ENCODE results near the gene ABCB8. TPM values are rescaled to one million over a fixed set of nuclear protein-coding genes. Genes with fewer than 3 reads are reported as not detected.

ABCB8 gene
- total and polyA plus RNA-seq, 7 experiments from 2014 or later = 13.8 to 88.0 (median 64.4) TPM

DNA sequence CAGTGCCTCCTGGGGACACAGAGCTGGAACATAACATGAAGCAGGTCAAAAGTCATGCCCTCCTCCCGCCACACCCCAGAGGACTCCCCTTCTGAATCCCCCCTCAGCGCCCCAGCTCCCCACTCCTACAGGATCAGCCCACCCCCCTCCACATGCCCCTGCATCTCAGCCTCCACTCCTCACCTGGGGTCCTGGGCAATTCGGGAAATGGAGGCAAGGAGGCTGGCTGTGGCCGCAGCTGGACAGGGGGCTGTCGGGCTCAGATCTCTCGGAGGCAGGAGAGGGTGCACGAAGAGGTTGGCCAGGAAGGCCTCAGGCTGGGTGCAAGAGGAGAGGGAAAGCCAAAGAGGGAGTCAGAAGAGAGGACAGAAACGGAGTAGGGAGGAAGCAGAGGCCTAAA is 11.7 kb upstream of the ABCB8 start:
- Mint-ChIP-seq H3K9me3 (peaks cover 0 to 4% (median 0%) of the 10 kb centered on the region in 11 donors), H3K27me3 (peaks cover 0 to 33% (median 0%) of the 10 kb centered on the region in 5 donors), H3K4me3 (peak overlapping the region in 9 of 10 donors; percentile 38 to 94 (median 85)), H3K36me3 (peaks cover 0 to 18% (median 0%) of the 10 kb centered on the region in 5 donors), H3K4me1 (peaks cover 47 to 82% (median 67%) of the 10 kb centered on the region in 7 donors), H3K27ac (peak overlapping the region; percentile 38 to 100 (median 94))
- intact Hi-C loops (cut with micrococcal nuclease) = no loop called here
- Histone ChIP-seq H3K9me3 (ENCODE audit: control insufficient read depth in 2 of 3, low read length in 3 of 3) (no peaks in the 10 kb centered on the region), H3K27ac (ENCODE audit: low read depth, low read length) (peak overlapping the region; percentile 97), H3K4me1 (ENCODE audit: control insufficient read depth in 2 of 2, insufficient read depth in 2 of 2, low read length in 2 of 2) (peaks cover 41 to 68% of the 10 kb centered on the region in 2 donors), H3K4me3 (ENCODE audit: low read length) (no peak overlapping the region), H3K36me3 (ENCODE audit: control insufficient read depth in 2 of 3, insufficient read depth in 3 of 3, low read length in 3 of 3) (no peaks in the 10 kb centered on the region), H3K27me3 (ENCODE audit: control insufficient read depth in 2 of 2, insufficient read depth in 2 of 2, low read length in 2 of 2) (no peaks in the 10 kb centered on the region)
- DNase-seq = no peak
- POLR2A ChIA-PET = interaction anchor here (0.9 to 3.9 kb wide), 5 partner anchors 9 to 118 kb away, joined by 3 to 28 read pairs (median 4); partner anchors contain the start of gene ABCB8
- CTCF ChIA-PET = interaction anchor here (1.0 to 5.2 kb wide), 5 partner anchors 9 to 54 kb away, joined by 3 to 52 read pairs (median 15); partner anchors contain the start of gene ABCB8
- no peak for ATAC-seq

GRCh38 chr7:151016942-151017341 is 11.3 kb upstream of the ABCB8 start:
- Mint-ChIP-seq H3K27ac (peak overlapping the region; percentile 38 to 100 (median 94)), H3K4me1 (peaks cover 42 to 78% (median 63%) of the 10 kb centered on the region in 7 donors), H3K4me3 (peak overlapping the region; percentile 30 to 94 (median 88)), H3K9me3 (peaks cover 0 to 4% (median 0%) of the 10 kb centered on the region in 11 donors), H3K27me3 (peaks cover 0 to 33% (median 0%) of the 10 kb centered on the region in 5 donors), H3K36me3 (peaks cover 0 to 18% (median 0%) of the 10 kb centered on the region in 5 donors)
- Histone ChIP-seq H3K27ac (ENCODE audit: low read depth, low read length) (peak overlapping the region; percentile 97), H3K9me3 (ENCODE audit: control insufficient read depth in 2 of 3, low read length in 3 of 3) (no peaks in the 10 kb centered on the region), H3K27me3 (ENCODE audit: control insufficient read depth in 2 of 2, insufficient read depth in 2 of 2, low read length in 2 of 2) (no peaks in the 10 kb centered on the region), H3K36me3 (ENCODE audit: control insufficient read depth in 2 of 3, insufficient read depth in 3 of 3, low read length in 3 of 3) (no peaks in the 10 kb centered on the region), H3K4me3 (ENCODE audit: low read length) (no peak overlapping the region), H3K4me1 (ENCODE audit: control insufficient read depth in 2 of 2, insufficient read depth in 2 of 2, low read length in 2 of 2) (peaks cover 41 to 65% of the 10 kb centered on the region in 2 donors)
- DNase-seq (peak in 3 of 9 donors; percentile 27 to 52 (median 28)), ATAC-seq (no peak)
- POLR2A ChIA-PET = interaction anchor here (0.9 to 3.9 kb wide), 5 partner anchors 9 to 118 kb away, joined by 3 to 28 read pairs (median 4); partner anchors contain the start of gene ABCB8
- intact Hi-C loops (cut with micrococcal nuclease) = no loop called here
- CTCF ChIA-PET = interaction anchor here (1.0 to 5.2 kb wide), 6 partner anchors 8 to 55 kb away, joined by 3 to 52 read pairs (median 22); no protein-coding TSS in a partner anchor

DNA sequence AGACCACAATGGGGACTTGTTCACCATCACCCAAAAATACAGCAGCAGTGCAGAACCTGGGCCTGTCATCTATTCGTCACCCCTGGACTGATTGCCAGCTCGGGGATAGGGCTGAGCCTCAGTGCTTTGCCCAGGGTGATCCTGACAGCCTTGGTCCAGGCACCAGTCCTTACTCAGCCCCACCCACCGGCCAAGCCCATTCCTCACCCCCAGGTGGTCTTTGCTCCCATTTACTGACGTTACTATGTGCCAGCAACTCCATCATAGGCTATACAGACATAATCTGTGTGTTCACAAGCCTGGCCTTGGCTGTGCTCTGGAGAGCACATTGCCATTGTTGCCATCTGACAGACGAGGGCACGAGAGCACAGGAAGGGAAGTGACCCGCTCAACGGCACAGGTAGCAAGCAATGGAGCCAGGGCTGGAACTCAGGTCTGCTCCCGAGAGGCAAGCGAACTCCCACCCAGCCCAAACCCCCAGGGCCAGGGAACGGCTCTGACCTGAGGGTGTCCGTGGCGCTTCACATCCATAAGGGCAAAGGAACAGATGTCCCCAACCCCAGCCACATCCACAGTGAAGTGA is 10.8 kb upstream of the ABCB8 start:
- Mint-ChIP-seq H3K27ac (peak overlapping the region; percentile 82 to 100 (median 94)), H3K9me3 (peaks cover 0 to 4% (median 0%) of the 10 kb centered on the region in 11 donors), H3K36me3 (peaks cover 0 to 16% (median 0%) of the 10 kb centered on the region in 5 donors), H3K4me3 (peak overlapping the region; percentile 79 to 94 (median 88)), H3K4me1 (peaks cover 37 to 72% (median 58%) of the 10 kb centered on the region in 7 donors), H3K27me3 (peaks cover 0 to 33% (median 0%) of the 10 kb centered on the region in 5 donors)
- ChIA-PET CTCF (interaction anchor here (0.6 to 5.2 kb wide), 12 partner anchors 9 to 1175 kb away, joined by 3 to 52 read pairs (median 9); no protein-coding TSS in a partner anchor), POLR2A (interaction anchor here (0.9 to 3.9 kb wide), 14 partner anchors 10 to 215 kb away, joined by 3 to 28 read pairs (median 5); partner anchors contain the start of gene ABCB8)
- ATAC-seq = no peak
- peak overlapping the region; percentile 65 for H3K4me3 ChIP-seq (ENCODE audit: low read length)
- H3K9me3 ChIP-seq (ENCODE audit: control insufficient read depth in 2 of 3, low read length in 3 of 3) = no peaks in the 10 kb centered on the region
- peak overlapping the region; percentile 97 for H3K27ac ChIP-seq (ENCODE audit: low read depth, low read length)
- H3K27me3 ChIP-seq (ENCODE audit: control insufficient read depth in 2 of 2, insufficient read depth in 2 of 2, low read length in 2 of 2) = no peaks in the 10 kb centered on the region
- intact Hi-C loops (cut with micrococcal nuclease) = no loop called here
- H3K36me3 ChIP-seq (ENCODE audit: control insufficient read depth in 2 of 3, insufficient read depth in 3 of 3, low read length in 3 of 3) = no peaks in the 10 kb centered on the region
- DNase-seq = no peak
- H3K4me1 ChIP-seq (ENCODE audit: control insufficient read depth in 2 of 2, insufficient read depth in 2 of 2, low read length in 2 of 2) = peaks cover 36 to 60% of the 10 kb centered on the region in 2 donors

- H3K4me1 ChIP-seq (ENCODE audit: control insufficient read depth in 2 of 2, insufficient read depth in 2 of 2, low read length in 2 of 2) = peaks cover 30 to 55% of the 10 kb centered on the region in 2 donors
- CTCF ChIA-PET = interaction anchor here (0.6 to 5.2 kb wide), 22 partner anchors 9 to 1176 kb away, joined by 3 to 52 read pairs (median 4); partner anchors contain the start of gene ABCB8
Measured at GRCh38 chr7:151017953-151018420, 10.3 kb upstream of the ABCB8 start.

GRCh38 chr7:151018421-151019129 is 9.7 kb upstream of the ABCB8 start:
- Histone ChIP-seq H3K4me3 (ENCODE audit: low read length) (peak overlapping the region; percentile 65), H3K27ac (ENCODE audit: low read depth, low read length) (peak overlapping the region; percentile 97), H3K9me3 (ENCODE audit: control insufficient read depth in 2 of 3, low read length in 3 of 3) (no peaks in the 10 kb centered on the region), H3K4me1 (ENCODE audit: control insufficient read depth in 2 of 2, insufficient read depth in 2 of 2, low read length in 2 of 2) (peaks cover 26 to 50% of the 10 kb centered on the region in 2 donors), H3K36me3 (ENCODE audit: control insufficient read depth in 2 of 3, insufficient read depth in 3 of 3, low read length in 3 of 3) (no peaks in the 10 kb centered on the region), H3K27me3 (ENCODE audit: control insufficient read depth in 2 of 2, insufficient read depth in 2 of 2, low read length in 2 of 2) (no peaks in the 10 kb centered on the region)
- ChIA-PET POLR2A (interaction anchor here (0.7 to 3.9 kb wide), 25 partner anchors 8 to 324 kb away, joined by 3 to 28 read pairs (median 4); partner anchors contain the start of genes ABCB8, CDK5, FASTK and NOS3), CTCF (interaction anchor here (0.6 to 5.2 kb wide), 21 partner anchors 10 to 612 kb away, joined by 3 to 52 read pairs (median 4); partner anchors contain the start of gene ABCB8)
- peak overlapping the region; percentile 79 to 94 (median 88) for H3K4me3 Mint-ChIP-seq
- H3K27ac Mint-ChIP-seq = peak overlapping the region; percentile 75 to 100 (median 94)
- H3K27me3 Mint-ChIP-seq = peaks cover 0 to 37% (median 0%) of the 10 kb centered on the region in 5 donors
- peaks cover 0 to 12% (median 0%) of the 10 kb centered on the region in 5 donors for H3K36me3 Mint-ChIP-seq
- H3K9me3 Mint-ChIP-seq = peaks cover 0 to 4% (median 0%) of the 10 kb centered on the region in 11 donors
- DNase-seq (peak in 7 of 9 donors; percentile 41 to 63 (median 61)), ATAC-seq (peak; percentile 45)
- H3K4me1 Mint-ChIP-seq = peaks cover 35 to 65% (median 51%) of the 10 kb centered on the region in 7 donors
- intact Hi-C loops (cut with micrococcal nuclease) = loop anchor here (1.0 kb wide), 6 partner anchors 10 to 120 kb away; partner anchors contain the start of gene ABCB8 (in 2 of the 2)

More at GRCh38 chr7:151017953-151018420, 10.3 kb upstream of the ABCB8 start:
- H3K27ac ChIP-seq (ENCODE audit: low read depth, low read length) = peak overlapping the region; percentile 97
- peak; percentile 67 to 87 (median 75) for DNase-seq
- no peaks in the 10 kb centered on the region for H3K9me3 ChIP-seq (ENCODE audit: control insufficient read depth in 2 of 3, low read length in 3 of 3)
- Mint-ChIP-seq H3K27ac (peak overlapping the region; percentile 82 to 100 (median 94)), H3K4me1 (peaks cover 35 to 67% (median 53%) of the 10 kb centered on the region in 7 donors), H3K9me3 (peaks cover 0 to 4% (median 0%) of the 10 kb centered on the region in 11 donors), H3K27me3 (peaks cover 0 to 35% (median 0%) of the 10 kb centered on the region in 5 donors), H3K36me3 (peaks cover 0 to 12% (median 0%) of the 10 kb centered on the region in 5 donors), H3K4me3 (peak overlapping the region; percentile 79 to 94 (median 88))
- H3K27me3 ChIP-seq (ENCODE audit: control insufficient read depth in 2 of 2, insufficient read depth in 2 of 2, low read length in 2 of 2) = no peaks in the 10 kb centered on the region
- intact Hi-C loops (cut with micrococcal nuclease) = loop anchor here (1.0 kb wide), 6 partner anchors 10 to 120 kb away; partner anchors contain the start of gene ABCB8 (in 2 of the 2)
- peak; percentile 68 for ATAC-seq
- POLR2A ChIA-PET = interaction anchor here (0.7 to 3.9 kb wide), 18 partner anchors 10 to 215 kb away, joined by 3 to 28 read pairs (median 4); partner anchors contain the start of genes ABCB8 and NOS3
- H3K4me3 ChIP-seq (ENCODE audit: low read length) = peak overlapping the region; percentile 65
- H3K36me3 ChIP-seq (ENCODE audit: control insufficient read depth in 2 of 3, insufficient read depth in 3 of 3, low read length in 3 of 3) = no peaks in the 10 kb centered on the region

Data from naive thymus-derived CD4-positive, alpha-beta T cell (primary cell).